GM12873 (cell line): ENCODE measurements around the gene CPXM1.

Source experiments
- CTCF ChIP-seq: IDR thresholded peaks from 2 replicates; pipeline ENCODE4 v1.5.1; 2012; ENCODE audit warnings: low read depth, mild to moderate bottlenecking, moderate library complexity, low read length, control low read depth; ENCODE audit not compliant: insufficient read depth; ENCODE audit errors: missing control alignments

Gene CPXM1

GRCh38 chr20:2800521-2801285 lies at the start of gene CPXM1:
TSS of gene CPXM1 (minus strand) at chr20:2800627. CDS start at chr20:2800572, 55 bp downstream.
- peak; percentile 8 for TF ChIP-seq CTCF

GRCh38 chr20:2849529-2849928 lies 49.1 kb upstream of the CPXM1 start:
- no peak for TF ChIP-seq CTCF

- TF ChIP-seq CTCF: no peak
Measured at GRCh38 chr20:2847802-2848201, 47.4 kb upstream of the CPXM1 start.

- TF ChIP-seq CTCF: no peak
Measured at GRCh38 chr20:2846698-2847097, 46.3 kb upstream of the CPXM1 start.

GRCh38 chr20:2845607-2846006 lies 45.2 kb upstream of the CPXM1 start:
- no peak for TF ChIP-seq CTCF

- TF ChIP-seq CTCF: no peak
Measured at GRCh38 chr20:2840967-2841531, 40.6 kb upstream of the CPXM1 start.

- no peak for TF ChIP-seq CTCF
Measured at GRCh38 chr20:2840138-2840966, 39.9 kb upstream of the CPXM1 start, which contains the start of the genes PCED1A and VPS16. TSS of gene PCED1A (minus strand) at chr20:2840655. CDS start at chr20:2839912, 743 bp downstream. TSS of gene VPS16 (plus strand) at chr20:2840745. CDS start at chr20:2840775, 30 bp downstream.
